Activated T-cell treated with anti-CD3 and anti-CD28 coated beads for 1 hour (primary cell): ENCODE measurements around the gene EML2.

ENCODE experiments used
- DNase-seq: peaks from one replicate; pipeline ENCODE4 v3.0.0-alpha.2; 2020; ENCODE audit warnings: low read depth

The EML2 gene

GRCh38 chr19:45584332-45585157 lies 54.7 kb downstream of the EML2 start, which contains the start of gene OPA3:
TSS of gene OPA3 (minus strand) at chr19:45584802. CDS start at chr19:45584764, 38 bp downstream.
- peak; percentile 96 for DNase-seq

GRCh38 chr19:45581576-45581975 lies 57.6 kb downstream of the EML2 start:
- DNase-seq, result no peak

- DNase-seq, result no peak
These were observed 60.3 kb downstream of the EML2 start for GRCh38 chr19:45578861-45579260.

GRCh38 chr19:45577111-45577905 lies 61.9 kb downstream of the EML2 start:
- no peak for DNase-seq

GRCh38 chr19:45576682-45577081 lies 62.5 kb downstream of the EML2 start:
- DNase-seq, result no peak

GRCh38 chr19:45575216-45575615 lies 64.0 kb downstream of the EML2 start:
- no peak for DNase-seq

- DNase-seq, result no peak
These were observed 64.7 kb downstream of the EML2 start for GRCh38 chr19:45574526-45574925.

GRCh38 chr19:45571457-45572220 lies 67.6 kb downstream of the EML2 start:
- DNase-seq, result no peak

GRCh38 chr19:45569619-45570421 lies 69.4 kb downstream of the EML2 start:
- DNase-seq, result peak; percentile 38

- DNase-seq, result no peak
These were observed 70.5 kb downstream of the EML2 start for GRCh38 chr19:45568732-45569131.

- no peak for DNase-seq
These were observed 71.6 kb downstream of the EML2 start for GRCh38 chr19:45567609-45568008.

- no peak for DNase-seq
These were observed 74.9 kb downstream of the EML2 start for GRCh38 chr19:45564131-45564780.

- no peak for DNase-seq
These were observed 78.5 kb downstream of the EML2 start for GRCh38 chr19:45560686-45561085.

GRCh38 chr19:45560038-45560437 lies 79.2 kb downstream of the EML2 start:
- no peak for DNase-seq
